COLO668 (cell line): ENCODE data around the gene DGLUCY.
"Not testable (repeated sequence)": the region's sequence is repeated elsewhere in the genome, so short reads cannot be mapped to it uniquely, and the experiment has no call there.

Experiments
- DNase-seq: peaks from one replicate; lab custom pipeline; 2025; ENCODE audit not compliant: unreplicated experiment; lab: John Stamatoyannopoulos, UW

The DGLUCY gene

GRCh38 chr14:91204657-91205056 lies 90.8 kb downstream of the DGLUCY start:
- DNase-seq: no peak

GRCh38 chr14:91205459-91205858 lies 91.6 kb downstream of the DGLUCY start:
- DNase-seq: no peak

GRCh38 chr14:91207008-91207407 lies 93.1 kb downstream of the DGLUCY start:
- DNase-seq: no peak

GRCh38 chr14:91211017-91211416 lies 97.1 kb downstream of the DGLUCY start:
- DNase-seq: no peak

GRCh38 chr14:91214306-91214705 lies 100.4 kb downstream of the DGLUCY start:
- no peak for DNase-seq

GRCh38 chr14:91215381-91215780 lies 101.5 kb downstream of the DGLUCY start:
- DNase-seq: no peak

- DNase-seq: no peak
These were observed 102.9 kb downstream of the DGLUCY start for GRCh38 chr14:91216731-91217226.

- DNase-seq: no peak
These were observed 104.1 kb downstream of the DGLUCY start for GRCh38 chr14:91218014-91218413.

GRCh38 chr14:91219517-91220389 lies 105.9 kb downstream of the DGLUCY start:
- DNase-seq: no peak

- DNase-seq: no peak
These were observed 106.7 kb downstream of the DGLUCY start for GRCh38 chr14:91220581-91221000.

- no peak for DNase-seq
These were observed 107.4 kb downstream of the DGLUCY start for GRCh38 chr14:91221270-91221669.

- no peak for DNase-seq
These were observed 109.3 kb downstream of the DGLUCY start for GRCh38 chr14:91223028-91223783.

GRCh38 chr14:91225025-91225424 lies 111.2 kb downstream of the DGLUCY start:
- no peak for DNase-seq

- not testable (repeated sequence) for DNase-seq
These were observed 112.5 kb downstream of the DGLUCY start for GRCh38 chr14:91226360-91226759.

GRCh38 chr14:91227183-91227628 lies 113.3 kb downstream of the DGLUCY start:
- DNase-seq: no peak

GRCh38 chr14:91228112-91229004 lies 114.5 kb downstream of the DGLUCY start:
- DNase-seq: no peak

- DNase-seq: no peak
These were observed 115.1 kb downstream of the DGLUCY start for GRCh38 chr14:91229005-91229382.

GRCh38 chr14:91229743-91230200 lies 115.9 kb downstream of the DGLUCY start:
- DNase-seq: no peak

GRCh38 chr14:91230397-91231035 lies 116.6 kb downstream of the DGLUCY start:
- DNase-seq: no peak

GRCh38 chr14:91231446-91231845 lies 117.6 kb downstream of the DGLUCY start:
- DNase-seq: no peak
